Measurements from ENCODE around the gene ESYT2. TPM values are rescaled to one million over a fixed set of nuclear protein-coding genes. Genes with fewer than 3 reads are reported as not detected.

ESYT2 gene
- total RNA-seq, 2 donors from 2014 or later, result 60.0 to 75.9 TPM

DNA sequence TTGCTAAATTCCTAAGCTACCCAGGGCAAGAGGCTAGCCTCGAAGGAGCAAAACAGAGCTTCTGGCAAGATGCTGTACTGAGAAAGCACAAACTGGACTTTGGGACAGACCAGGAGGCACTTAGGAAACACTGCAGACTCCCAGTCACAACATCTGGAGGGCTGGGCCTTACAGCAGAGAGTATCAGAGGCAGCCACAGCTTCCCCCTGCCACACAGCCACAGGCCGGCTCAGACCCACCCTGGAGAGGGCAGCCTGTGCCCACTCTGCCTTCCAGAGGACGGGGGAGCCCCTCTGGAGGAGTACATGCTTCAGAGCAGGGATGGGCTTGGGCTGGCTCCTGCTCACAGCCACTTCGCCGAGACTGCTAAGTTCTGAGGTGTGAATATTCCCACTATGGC is 17.4 kb downstream of the ESYT2 start:
- Histone ChIP-seq H3K9me3 (no peaks in the 10 kb centered on the region), H3K4me1 (peaks cover 0 to 73% of the 10 kb centered on the region in 2 donors), H3K4me3 (no peak overlapping the region), H3K27me3 (no peaks in the 10 kb centered on the region), H3K27ac (peak overlapping the region; percentile 70 to 77), H3K36me3 (peaks cover 6% of the 10 kb centered on the region)
- DNase-seq (ENCODE audit: low spot score), result no peak
- TF ChIP-seq, protein P1, sequence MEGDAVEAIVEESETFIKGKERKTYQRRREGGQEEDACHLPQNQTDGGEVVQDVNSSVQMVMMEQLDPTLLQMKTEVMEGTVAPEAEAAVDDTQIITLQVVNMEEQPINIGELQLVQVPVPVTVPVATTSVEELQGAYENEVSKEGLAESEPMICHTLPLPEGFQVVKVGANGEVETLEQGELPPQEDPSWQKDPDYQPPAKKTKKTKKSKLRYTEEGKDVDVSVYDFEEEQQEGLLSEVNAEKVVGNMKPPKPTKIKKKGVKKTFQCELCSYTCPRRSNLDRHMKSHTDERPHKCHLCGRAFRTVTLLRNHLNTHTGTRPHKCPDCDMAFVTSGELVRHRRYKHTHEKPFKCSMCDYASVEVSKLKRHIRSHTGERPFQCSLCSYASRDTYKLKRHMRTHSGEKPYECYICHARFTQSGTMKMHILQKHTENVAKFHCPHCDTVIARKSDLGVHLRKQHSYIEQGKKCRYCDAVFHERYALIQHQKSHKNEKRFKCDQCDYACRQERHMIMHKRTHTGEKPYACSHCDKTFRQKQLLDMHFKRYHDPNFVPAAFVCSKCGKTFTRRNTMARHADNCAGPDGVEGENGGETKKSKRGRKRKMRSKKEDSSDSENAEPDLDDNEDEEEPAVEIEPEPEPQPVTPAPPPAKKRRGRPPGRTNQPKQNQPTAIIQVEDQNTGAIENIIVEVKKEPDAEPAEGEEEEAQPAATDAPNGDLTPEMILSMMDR (IDR thresholded peaks at IDR 0.05), result no peak

DNA sequence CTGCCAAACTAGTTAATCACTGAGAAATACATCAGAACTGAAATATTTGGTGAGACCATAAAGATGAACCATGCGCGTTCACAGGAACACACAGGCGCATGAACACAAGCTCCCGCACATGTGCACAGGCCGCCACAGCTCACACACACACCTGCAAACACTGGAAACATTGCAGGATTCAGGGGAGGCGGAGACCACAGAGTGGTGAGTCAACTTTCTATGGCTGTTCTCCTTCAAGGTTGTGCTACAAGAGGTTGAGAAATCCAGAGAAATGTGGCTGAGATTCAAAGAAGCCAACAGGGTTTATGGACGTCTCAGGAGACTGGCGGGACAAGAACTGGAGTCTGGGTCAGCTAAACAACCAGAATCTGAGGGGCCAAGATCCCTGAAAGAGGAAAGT is 17.8 kb downstream of the ESYT2 start:
- peaks cover 0 to 68% of the 10 kb centered on the region in 2 donors for H3K4me1 ChIP-seq

GRCh38 chr7:158810846-158811245 is 18.5 kb downstream of the ESYT2 start:
- TF ChIP-seq, protein P1 (IDR thresholded peaks at IDR 0.05), result no peak
- no peaks in the 10 kb centered on the region for H3K9me3 ChIP-seq
- H3K27ac ChIP-seq, result peak overlapping the region; percentile 58 to 77
- peaks cover 0 to 62% of the 10 kb centered on the region in 2 donors for H3K4me1 ChIP-seq
- H3K4me3 ChIP-seq, result no peak overlapping the region
- H3K36me3 ChIP-seq, result peaks cover 6% of the 10 kb centered on the region
- DNase-seq (ENCODE audit: low spot score), result no peak
- H3K27me3 ChIP-seq, result no peaks in the 10 kb centered on the region

More for the DNA sequence above, 17.8 kb downstream of the ESYT2 start:
- no peaks in the 10 kb centered on the region for H3K27me3 ChIP-seq
- TF ChIP-seq, protein P1 (IDR thresholded peaks at IDR 0.05), result no peak
- H3K9me3 ChIP-seq, result no peaks in the 10 kb centered on the region
- H3K4me3 ChIP-seq, result no peak overlapping the region
- H3K36me3 ChIP-seq, result peaks cover 6% of the 10 kb centered on the region
- H3K27ac ChIP-seq, result peak overlapping the region; percentile 70 to 77
- DNase-seq (ENCODE audit: low spot score), result no peak

- H3K9me3 ChIP-seq, result no peaks in the 10 kb centered on the region
- peaks cover 6% of the 10 kb centered on the region for H3K36me3 ChIP-seq
- TF ChIP-seq, protein P1 (IDR thresholded peaks at IDR 0.05), result no peak
- peaks cover 0 to 50% of the 10 kb centered on the region in 2 donors for H3K4me1 ChIP-seq
- peak overlapping the region; percentile 6 to 31 for H3K27ac ChIP-seq
- no peak for DNase-seq (ENCODE audit: low spot score)
- H3K27me3 ChIP-seq, result no peaks in the 10 kb centered on the region
- H3K4me3 ChIP-seq, result no peak overlapping the region
These were observed 19.7 kb downstream of the ESYT2 start for GRCh38 chr7:158809596-158809995.

- Histone ChIP-seq H3K4me1 (peaks cover 0 to 44% of the 10 kb centered on the region in 2 donors), H3K9me3 (no peaks in the 10 kb centered on the region), H3K27me3 (no peaks in the 10 kb centered on the region), H3K36me3 (peaks cover 6% of the 10 kb centered on the region), H3K27ac (no peak overlapping the region), H3K4me3 (no peak overlapping the region)
- DNase-seq (ENCODE audit: low spot score), result no peak
- TF ChIP-seq, protein P1 (IDR thresholded peaks at IDR 0.05), result no peak
These were observed 21.2 kb downstream of the ESYT2 start for GRCh38 chr7:158808126-158808525.

GRCh38 chr7:158805937-158806336 is 23.4 kb downstream of the ESYT2 start:
- Histone ChIP-seq H3K27me3 (no peaks in the 10 kb centered on the region), H3K4me1 (peaks cover 0 to 36% of the 10 kb centered on the region in 2 donors), H3K27ac (no peak overlapping the region), H3K36me3 (peaks cover 6% of the 10 kb centered on the region), H3K4me3 (no peak overlapping the region), H3K9me3 (no peaks in the 10 kb centered on the region)
- TF ChIP-seq, protein P1 (IDR thresholded peaks at IDR 0.05), result no peak
- DNase-seq (ENCODE audit: low spot score), result no peak

All from right atrium auricular region (tissue), 2 donors.